Mucosa of gallbladder (tissue), 1 donor: ENCODE measurements around the gene YAF2. TPM values are rescaled to one million over a fixed set of nuclear protein-coding genes. Genes with fewer than 3 reads are reported as not detected.

ENCODE experiments used
- total RNA-seq: library from RNA; stranded (reverse); gene quantifications from one replicate; pipeline ENCODE4 v1.2.1, GENCODE V29; 2021
- donor health status: DM: no; HTN: no; CAD: no.

Gene YAF2
- total RNA-seq, 1 donor from 2014 or later, result 23.8 TPM

Other genes starting within 250 kb of the YAF2 start
- gene GXYLT1, start 93.4 kb downstream of the YAF2 start, total RNA-seq, result 9.6 TPM
- gene ZCRB1, start 87.8 kb upstream of the YAF2 start, total RNA-seq, result 43.7 TPM
- gene PPHLN1, start 87.9 kb upstream of the YAF2 start, total RNA-seq, result 40.1 TPM